Islet of Langerhans (tissue), 1 donor: ENCODE results near the gene DMRT2.

Source experiments
- FAIRE-seq: peaks from one replicate; lab custom pipeline; 2011; peaks lifted over from hg19 to GRCh38; lab: Jason Lieb, UNC

DMRT2 gene

DNA sequence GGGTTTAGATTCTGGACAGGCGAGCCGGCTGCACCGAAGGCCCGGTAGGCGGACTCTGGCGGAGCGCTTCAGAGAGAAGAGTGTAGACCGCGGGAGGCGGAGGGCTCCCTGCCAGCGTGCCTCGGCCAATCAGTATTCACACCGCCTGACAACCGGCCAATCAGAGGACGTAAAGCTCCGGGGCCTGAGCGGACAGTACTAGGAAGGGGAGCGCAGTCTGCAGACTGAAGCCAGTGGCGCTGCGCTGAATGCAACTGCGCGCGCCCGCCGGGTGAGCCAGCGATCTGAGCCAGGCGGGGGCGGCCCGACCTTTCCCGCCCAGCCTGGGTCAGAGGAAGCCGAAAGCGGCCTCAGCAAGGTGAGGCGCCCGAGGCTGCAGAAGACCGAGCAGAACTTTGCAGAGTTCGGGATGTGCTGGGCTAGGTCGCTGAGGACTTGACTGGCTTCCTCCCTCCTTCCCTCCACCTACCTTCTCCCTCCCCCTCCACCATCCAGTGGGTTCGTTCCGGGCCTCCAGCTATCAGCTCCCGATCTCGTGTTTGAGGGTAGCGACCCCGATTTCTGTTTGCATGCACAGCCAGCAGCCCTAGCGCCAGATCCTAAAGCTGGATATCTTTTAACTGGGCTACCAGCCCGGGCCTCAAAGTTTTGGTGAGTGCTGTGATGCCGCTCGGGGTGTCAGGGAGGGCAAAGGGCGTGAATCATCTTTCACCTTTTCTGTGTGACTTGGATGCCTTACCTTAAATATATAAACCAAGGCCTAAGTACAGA is at the start of gene DMRT2:
DMRT2 (plus strand) TSS at position 233 of the 771 bp plus-strand sequence. CDS start 1,257 bp downstream, outside the sequence.
- FAIRE-seq = no peak

- FAIRE-seq = no peak
Observed at GRCh38 chr9:1001838-1002237, 48.3 kb upstream of the DMRT2 start.

DNA sequence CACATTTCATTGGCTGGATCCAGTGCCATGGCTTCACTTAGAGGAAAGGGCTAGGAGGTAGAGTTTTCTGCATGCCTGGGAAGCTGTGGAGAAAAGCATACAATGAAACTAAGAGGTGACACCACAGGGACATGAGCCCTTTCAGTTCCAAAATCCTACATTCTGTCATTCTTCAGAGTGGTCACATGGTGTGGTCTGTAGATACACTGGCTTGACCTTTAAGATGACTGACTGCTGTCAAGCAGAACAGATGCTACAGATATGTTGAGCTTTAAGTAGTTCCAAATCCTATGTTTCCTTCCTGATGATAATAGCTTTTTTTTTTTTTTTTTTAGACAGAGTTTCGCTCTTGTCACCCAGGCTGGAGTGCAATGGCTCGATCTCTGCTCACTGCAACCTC is 47.5 kb upstream of the DMRT2 start:
- FAIRE-seq = no peak

DNA sequence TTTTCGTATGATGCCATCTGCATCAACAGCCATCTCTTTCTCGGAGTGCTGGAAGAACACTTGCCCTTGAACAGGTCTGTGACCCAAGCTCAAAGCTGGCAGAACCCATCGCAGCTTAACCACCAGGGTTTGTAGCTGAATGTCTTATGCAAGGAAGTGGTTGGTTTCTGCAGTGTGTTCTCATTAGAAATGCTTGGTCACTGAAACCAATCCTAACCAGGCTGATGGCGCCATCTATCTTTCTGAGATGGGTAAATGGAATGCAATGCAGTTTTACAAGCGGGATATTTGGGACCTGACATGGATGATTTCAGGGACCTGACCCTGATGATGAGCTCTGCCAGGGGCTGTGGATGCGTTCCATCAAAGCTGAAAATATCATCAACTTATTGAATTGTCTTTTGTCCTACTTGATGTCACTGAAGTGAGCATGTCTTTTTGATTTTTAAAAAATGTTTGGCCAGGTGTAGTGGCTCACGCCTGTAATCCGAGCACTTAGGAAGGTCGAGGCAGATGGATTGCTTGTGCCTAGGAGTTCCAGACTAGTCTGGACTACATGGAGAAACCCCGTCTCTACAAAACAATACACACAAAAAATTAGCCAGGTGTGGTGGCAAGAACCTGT is 45.0 kb upstream of the DMRT2 start:
- FAIRE-seq = peak; percentile 38

DNA sequence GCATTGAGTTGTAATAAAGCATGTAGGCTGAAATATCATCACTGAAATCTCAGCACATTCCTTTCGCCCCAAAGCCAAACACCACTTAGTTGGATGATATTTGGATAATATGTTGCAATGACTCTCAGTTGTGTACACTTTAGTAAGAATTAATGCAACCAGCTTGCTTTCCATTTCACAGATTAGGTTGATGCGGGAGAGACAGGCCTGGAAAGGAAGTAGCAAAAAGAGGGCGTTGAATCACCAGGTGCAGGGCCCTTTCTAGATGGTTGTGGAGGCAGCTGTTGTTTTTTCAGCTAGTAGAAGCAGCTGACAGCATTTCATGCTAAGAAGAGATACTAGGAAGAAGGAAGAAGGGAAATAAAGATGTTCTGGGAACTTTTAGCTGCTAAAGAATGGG is 42.8 kb upstream of the DMRT2 start:
- no peak for FAIRE-seq

DNA sequence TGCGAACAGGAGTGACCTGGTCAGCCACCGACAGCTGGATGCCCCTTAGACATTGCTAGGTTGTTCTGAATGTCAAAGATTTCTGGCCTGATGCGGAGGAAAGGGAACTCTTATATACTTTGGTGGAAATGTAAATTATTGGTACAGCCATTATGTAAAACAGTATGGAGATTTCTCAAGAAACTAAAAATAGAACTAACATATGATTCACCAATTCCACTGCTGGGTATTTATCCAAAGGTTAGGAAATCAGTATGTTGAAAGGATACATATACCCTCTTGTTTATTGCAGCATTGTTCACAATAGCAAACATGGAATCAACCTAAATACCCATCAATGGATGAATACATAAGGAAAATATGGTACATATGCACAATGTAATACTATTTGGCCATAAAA is 41.9 kb upstream of the DMRT2 start:
- no peak for FAIRE-seq

GRCh38 chr9:1009101-1009707 is 41.0 kb upstream of the DMRT2 start:
- FAIRE-seq = no peak

GRCh38 chr9:1013021-1013420 is 37.1 kb upstream of the DMRT2 start:
- FAIRE-seq = no peak

DNA sequence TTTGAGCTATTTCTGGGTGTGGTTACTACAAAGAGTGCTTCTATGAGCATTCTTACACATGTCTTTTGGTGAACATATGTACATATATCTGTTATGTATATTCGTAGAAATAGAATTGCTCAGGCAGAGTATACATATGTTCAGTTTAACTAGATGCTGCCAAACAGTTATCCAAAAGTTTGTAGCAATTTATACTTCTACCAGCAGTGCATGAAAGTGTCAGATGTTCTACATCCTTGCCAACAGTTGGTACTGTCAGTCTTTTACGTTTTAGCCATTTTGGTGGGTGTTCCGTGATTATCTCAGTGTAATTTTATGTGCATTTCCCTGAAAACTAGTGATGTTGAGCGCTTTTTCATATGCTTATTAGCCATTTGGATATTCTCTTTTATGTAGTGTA is 35.9 kb upstream of the DMRT2 start:
- FAIRE-seq = no peak

DNA sequence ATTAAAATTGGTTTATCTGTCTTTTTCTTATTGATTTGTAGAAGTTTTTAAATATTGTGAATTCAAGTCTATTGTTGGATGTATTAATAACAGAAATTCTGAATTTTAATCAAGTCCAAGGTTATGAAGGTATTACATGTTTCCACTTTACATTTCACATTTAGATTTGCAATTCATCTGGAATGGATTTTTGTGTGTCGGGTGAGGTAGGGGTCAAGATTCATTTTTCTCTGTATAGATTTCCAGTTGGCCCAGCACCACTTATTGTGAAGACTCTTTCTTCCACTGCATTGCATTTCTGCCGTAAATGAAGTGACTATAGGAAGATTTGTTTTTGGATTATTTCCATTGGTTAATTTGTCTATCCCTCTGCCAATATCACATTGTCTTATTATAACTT is 35.5 kb upstream of the DMRT2 start:
- FAIRE-seq = peak; percentile 21

GRCh38 chr9:1018121-1018520 is 32.0 kb upstream of the DMRT2 start:
- no peak for FAIRE-seq

GRCh38 chr9:1024112-1024511 is 26.0 kb upstream of the DMRT2 start:
- FAIRE-seq = no peak

DNA sequence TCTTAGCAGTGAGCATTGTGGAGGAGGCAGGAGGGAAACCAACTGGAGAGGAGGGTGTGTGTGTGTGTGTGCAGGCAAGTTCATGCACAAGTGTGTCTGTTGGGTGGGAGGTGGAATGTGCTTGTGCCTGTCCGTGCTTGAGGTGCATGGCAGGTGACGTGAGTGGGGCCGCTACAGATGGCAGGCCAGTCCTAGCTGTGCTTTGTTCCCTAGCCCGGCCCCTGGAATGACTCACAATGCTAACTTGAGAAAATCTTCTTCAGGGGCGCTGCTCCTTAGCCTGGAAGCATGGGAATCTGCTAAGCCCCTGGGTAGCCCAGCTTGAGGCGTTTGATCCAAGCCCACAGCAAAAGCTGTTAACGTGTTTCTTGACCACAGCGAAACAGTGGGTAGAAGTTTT is 25.0 kb upstream of the DMRT2 start:
- no peak for FAIRE-seq

DNA sequence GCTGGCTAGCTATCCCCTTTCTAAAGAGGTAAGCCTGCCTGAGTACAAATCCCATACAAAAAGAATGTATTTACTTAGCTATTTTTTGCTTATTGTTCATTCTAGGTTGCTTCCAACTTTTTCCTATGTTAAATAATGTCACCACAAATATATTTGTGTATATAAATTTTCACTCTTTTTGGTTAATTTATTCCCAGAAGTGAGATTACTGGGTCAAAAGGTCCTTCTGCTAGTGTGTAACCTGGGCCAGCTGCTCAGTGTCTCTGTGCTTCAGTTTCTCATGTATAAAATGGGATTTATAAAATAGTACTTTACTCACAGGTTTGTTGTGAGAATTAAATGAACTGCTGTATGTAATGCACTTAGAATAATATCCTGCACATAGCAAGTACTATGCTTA is 23.9 kb upstream of the DMRT2 start:
- FAIRE-seq = no peak

GRCh38 chr9:1028501-1029190 is 21.5 kb upstream of the DMRT2 start:
- FAIRE-seq = no peak

GRCh38 chr9:1031951-1032601 is 18.1 kb upstream of the DMRT2 start:
- FAIRE-seq = no peak

GRCh38 chr9:1034271-1034670 is 15.9 kb upstream of the DMRT2 start:
- no peak for FAIRE-seq

DNA sequence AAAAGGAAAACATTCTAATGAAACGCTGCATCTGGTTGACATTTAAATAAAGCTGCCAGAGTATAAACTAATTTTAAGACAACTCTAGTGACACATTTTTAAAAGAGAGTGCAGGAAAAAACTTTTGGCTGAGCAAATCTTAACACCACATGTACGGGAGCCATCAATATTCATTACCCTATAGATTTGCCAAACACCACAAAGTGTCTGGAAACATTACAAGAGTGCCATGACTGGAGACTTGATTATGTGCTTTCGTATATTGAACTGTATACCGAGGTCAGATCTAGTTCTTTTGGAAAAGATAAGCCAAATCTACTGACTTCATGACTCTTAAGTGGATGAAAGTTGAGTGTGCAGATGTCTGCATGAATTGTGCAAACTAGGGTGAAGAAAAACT is 10.6 kb upstream of the DMRT2 start:
- FAIRE-seq = no peak

- FAIRE-seq = no peak
Observed at GRCh38 chr9:1042466-1042865, 7.7 kb upstream of the DMRT2 start.

- no peak for FAIRE-seq
Observed at GRCh38 chr9:1044643-1045042, 5.5 kb upstream of the DMRT2 start.

DNA sequence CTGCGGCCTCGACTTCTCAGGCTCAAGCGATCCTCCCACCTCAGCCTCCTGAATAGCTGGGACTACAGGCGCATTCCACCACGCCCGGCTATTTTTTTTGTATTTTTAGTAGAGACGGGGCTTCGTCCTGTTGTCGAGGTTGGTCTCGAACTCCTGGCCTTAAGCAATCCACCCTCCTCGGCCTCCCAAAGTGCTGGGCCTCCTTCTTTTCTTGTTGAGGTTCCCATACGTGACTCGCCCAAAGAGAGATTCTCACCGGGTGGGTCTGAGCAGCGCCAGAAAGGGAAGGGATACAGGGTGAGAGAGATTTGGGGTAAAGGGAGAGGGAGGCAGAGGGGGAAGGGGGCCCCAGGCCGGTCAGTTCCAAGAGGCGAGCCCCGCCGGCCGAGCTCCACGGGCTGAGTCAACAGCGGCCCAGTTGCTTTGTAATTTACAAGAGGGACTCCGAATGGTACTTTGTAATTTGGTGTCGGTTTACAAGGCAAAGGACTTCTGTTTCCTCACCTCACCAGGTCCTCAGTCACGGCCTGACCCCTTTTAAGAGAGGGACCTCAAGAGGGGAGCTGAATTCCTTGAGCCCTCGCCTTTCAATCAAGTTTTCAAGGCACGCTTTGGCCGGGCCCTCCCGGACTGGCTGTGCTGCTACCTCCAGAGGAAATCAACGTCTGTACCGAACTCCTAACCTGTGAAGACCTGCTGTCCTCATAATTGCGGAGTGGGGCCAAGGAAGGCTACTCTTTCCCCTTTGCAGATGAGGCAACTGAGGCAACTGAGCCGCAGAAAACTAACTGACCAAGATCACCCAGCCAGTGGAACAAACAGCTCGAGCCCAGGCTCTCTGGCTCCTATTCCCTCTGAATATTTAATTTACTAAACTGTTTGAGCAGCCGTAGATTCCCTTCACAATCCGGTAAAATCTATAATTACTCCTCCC is 3.3 kb upstream of the DMRT2 start:
- no peak for FAIRE-seq
